AG09309 (cell line): ENCODE measurements around the gene MGAT4A.

Source experiments
- DNase-seq: peaks from one replicate; pipeline ENCODE4 v3.0.0-alpha.2; 2010; ENCODE audit warnings: low read depth
- H3K4me3 ChIP-seq: 2 replicates; pipeline ENCODE4 v1.5.1; 2011; ENCODE audit warnings: mild to moderate bottlenecking, low read depth, low read length, moderate library complexity; ENCODE audit not compliant: control insufficient read depth
- TF ChIP-seq, protein P1 (sequence below): IDR thresholded peaks from 2 replicates; pipeline ENCODE4 v1.5.1; 2011; ENCODE audit warnings: mild to moderate bottlenecking, low read depth, low read length, inconsistent platforms; ENCODE audit not compliant: insufficient read depth, control insufficient read depth; ENCODE audit errors: missing control alignments

The MGAT4A gene

DNA sequence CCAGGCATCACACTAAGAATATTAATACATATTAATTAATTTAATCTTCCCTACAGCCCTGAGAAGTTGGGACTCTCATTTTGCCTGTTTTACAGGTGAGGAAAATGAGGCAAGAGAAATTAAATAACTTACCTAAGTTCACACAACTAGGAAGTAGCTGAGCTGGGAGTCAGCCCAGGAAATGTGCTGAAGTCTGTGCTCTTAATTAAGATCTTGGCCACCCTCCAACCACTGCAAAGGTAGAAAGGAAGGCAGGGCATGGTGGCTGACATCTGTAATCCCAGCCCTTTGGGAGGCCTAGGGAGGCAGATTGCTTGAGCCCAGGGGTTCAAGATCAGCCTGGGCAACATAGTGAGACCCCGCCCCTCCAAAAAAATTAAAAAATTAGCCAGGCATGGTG is 12.9 kb upstream of the MGAT4A start:
- TF ChIP-seq, protein P1, sequence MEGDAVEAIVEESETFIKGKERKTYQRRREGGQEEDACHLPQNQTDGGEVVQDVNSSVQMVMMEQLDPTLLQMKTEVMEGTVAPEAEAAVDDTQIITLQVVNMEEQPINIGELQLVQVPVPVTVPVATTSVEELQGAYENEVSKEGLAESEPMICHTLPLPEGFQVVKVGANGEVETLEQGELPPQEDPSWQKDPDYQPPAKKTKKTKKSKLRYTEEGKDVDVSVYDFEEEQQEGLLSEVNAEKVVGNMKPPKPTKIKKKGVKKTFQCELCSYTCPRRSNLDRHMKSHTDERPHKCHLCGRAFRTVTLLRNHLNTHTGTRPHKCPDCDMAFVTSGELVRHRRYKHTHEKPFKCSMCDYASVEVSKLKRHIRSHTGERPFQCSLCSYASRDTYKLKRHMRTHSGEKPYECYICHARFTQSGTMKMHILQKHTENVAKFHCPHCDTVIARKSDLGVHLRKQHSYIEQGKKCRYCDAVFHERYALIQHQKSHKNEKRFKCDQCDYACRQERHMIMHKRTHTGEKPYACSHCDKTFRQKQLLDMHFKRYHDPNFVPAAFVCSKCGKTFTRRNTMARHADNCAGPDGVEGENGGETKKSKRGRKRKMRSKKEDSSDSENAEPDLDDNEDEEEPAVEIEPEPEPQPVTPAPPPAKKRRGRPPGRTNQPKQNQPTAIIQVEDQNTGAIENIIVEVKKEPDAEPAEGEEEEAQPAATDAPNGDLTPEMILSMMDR, result no peak
- no peak for DNase-seq

DNA sequence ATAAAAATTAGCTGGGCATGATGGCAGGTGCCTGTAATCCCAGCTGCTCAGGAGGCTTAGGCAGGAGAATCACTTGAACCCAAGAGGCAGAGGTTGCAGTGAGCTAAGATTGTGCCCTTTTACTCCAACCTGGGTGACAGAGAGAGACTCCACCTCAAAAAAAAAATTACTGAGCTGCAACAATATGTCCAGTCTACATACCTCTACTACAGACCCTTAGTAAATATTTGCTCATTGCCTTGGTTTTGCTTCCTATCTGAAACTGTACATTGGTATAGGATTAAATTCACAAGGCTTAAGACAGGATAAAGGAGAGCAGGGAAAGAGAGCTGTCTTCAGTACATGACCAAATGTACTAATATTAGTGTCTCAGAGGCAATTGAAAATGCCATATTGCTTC is 8.1 kb upstream of the MGAT4A start:
- no peak overlapping the region for H3K4me3 ChIP-seq
- TF ChIP-seq, protein P1, result no peak
- no peak for DNase-seq

More for the DNA sequence above, 12.9 kb upstream of the MGAT4A start:
- H3K4me3 ChIP-seq, result no peak overlapping the region

DNA sequence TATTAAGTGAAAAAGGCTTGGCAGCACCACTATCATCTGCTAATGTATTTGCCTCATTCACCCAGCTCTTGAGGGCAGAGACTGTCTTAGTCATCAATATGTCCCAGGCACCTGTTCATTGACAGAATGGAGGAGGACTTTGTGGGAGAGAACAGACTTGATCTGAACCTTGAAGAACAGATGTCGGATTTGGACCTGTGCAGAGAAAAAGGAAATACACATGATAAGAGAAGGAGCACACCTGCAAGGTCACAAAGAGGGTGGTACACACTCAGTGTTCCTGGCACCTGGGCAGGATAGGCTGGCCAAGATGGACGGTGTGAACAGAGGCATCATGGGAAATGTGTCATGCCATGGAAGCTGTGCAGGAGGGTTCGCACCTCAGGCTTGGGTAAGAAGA is 7.4 kb upstream of the MGAT4A start:
- no peak overlapping the region for H3K4me3 ChIP-seq
- no peak for DNase-seq
- TF ChIP-seq, protein P1, result no peak

DNA sequence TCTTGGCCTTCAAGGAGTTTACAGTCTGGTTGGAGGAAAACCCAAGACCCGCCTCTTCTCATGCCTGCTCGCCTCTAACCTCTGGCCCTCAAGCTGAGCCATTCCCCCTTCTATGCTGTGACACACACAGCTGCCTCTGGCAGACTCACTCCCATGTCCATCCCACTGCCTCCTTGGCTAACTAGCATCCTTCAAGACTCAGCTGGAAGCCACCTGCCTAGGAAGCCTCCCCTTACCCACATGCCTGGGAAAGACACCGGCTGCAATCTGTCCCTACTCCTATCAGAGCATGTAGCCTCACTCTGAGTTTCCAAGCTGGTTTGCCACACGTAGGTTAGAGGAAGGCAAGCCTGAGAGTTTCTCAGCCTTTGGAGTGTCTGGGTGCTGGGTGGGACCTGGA is 6.9 kb upstream of the MGAT4A start:
- TF ChIP-seq, protein P1, result no peak
- H3K4me3 ChIP-seq, result no peak overlapping the region
- no peak for DNase-seq

DNA sequence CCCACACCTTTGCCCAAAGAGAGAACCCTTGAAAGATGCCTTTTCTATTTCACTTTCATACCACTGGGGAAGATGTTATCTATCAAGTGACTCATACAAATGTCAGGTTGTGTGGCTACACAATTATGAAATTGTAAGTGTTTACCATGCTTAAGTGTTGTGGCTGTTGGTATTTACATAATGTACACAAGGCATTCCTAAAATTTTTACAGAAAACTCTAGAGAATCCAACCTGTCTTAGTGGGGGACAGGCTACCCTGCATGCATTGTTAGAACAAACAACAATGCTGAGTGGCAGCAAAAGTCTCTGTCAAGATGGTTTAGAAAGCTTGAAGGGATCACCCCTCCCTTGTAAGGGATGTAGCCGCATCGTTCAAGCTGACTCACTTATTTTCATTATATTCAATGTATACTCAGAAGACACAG is 5.5 kb upstream of the MGAT4A start:
- DNase-seq, result no peak
- H3K4me3 ChIP-seq, result no peak overlapping the region
- TF ChIP-seq, protein P1, result no peak

DNA sequence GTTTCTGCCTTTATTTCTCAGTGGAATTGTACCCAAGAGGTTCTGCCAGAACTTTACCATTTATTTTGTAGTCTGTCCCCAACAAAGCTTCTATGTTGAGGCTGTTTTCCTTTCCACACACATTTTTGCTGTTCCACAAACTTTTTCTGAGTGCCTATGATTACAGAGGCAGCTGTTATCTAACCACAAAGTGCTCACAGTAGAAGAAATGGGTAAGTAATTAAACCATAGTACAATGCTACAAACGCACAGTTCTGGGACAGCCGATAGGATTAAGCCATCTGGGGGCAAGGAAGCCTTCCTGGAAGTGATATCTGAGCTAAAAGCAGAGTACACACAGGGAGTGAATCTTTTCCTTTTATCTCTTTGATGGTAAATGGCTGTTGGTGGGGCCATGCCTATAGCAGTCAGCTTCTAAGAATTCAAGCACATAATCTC is 3.9 kb upstream of the MGAT4A start:
- H3K4me3 ChIP-seq, result no peak overlapping the region
- no peak for DNase-seq
- TF ChIP-seq, protein P1, result no peak

DNA sequence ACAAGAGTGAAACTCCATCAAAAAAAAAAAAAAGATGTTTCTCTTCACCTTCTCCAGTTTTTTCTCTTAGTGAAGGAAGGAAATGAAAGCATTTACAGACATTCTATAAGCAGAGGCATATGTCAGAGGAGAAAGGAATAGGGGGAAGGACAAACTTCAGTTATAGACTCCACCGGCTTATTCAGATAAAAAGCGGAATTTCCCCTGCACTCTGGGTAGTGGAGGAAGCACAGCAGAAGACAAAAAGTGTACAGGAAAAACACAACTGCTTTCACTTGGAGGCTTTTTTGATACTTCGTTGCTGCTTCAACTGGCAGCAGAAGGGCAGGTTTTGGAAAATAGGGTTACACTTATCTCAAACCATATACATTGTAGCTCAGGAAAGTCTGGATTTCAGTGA is 3.2 kb upstream of the MGAT4A start:
- DNase-seq, result no peak
- H3K4me3 ChIP-seq, result no peak overlapping the region
- TF ChIP-seq, protein P1, result no peak
